Osteocyte (in vitro differentiated cells): ENCODE data around the gene ALPK3. TPM values are rescaled to one million over a fixed set of nuclear protein-coding genes. Genes with fewer than 3 reads are reported as not detected.

ENCODE experiments used
- DNase-seq: peaks from one replicate; pipeline ENCODE4 v3.0.0; 2021; ENCODE audit warnings: mixed read lengths; ENCODE audit not compliant: unreplicated experiment; ENCODE audit errors: extremely low spot score
- H3K27ac Mint-ChIP-seq: one replicate; pipeline ENCODE4 v1.8.0; 2021; ENCODE audit warnings: mild to moderate bottlenecking, mixed read lengths; ENCODE audit not compliant: unreplicated experiment
- H3K27me3 Mint-ChIP-seq: one replicate; pipeline ENCODE4 v1.8.0; 2021; ENCODE audit warnings: mixed read lengths; ENCODE audit not compliant: unreplicated experiment
- H3K36me3 Mint-ChIP-seq: one replicate; pipeline ENCODE4 v1.8.0; 2021; ENCODE audit warnings: mixed read lengths; ENCODE audit not compliant: unreplicated experiment
- H3K4me1 Mint-ChIP-seq: one replicate; pipeline ENCODE4 v1.8.0; 2021; ENCODE audit warnings: mixed read lengths; ENCODE audit not compliant: unreplicated experiment
- H3K4me3 Mint-ChIP-seq: one replicate; pipeline ENCODE4 v1.8.0; 2021; ENCODE audit warnings: mild to moderate bottlenecking, moderate library complexity, mixed read lengths; ENCODE audit not compliant: unreplicated experiment
- H3K9me3 Mint-ChIP-seq: one replicate; pipeline ENCODE4 v1.8.0; 2021; ENCODE audit warnings: mixed read lengths; ENCODE audit not compliant: unreplicated experiment
- total RNA-seq: library from RNA; stranded (reverse); gene quantifications from 2 replicates; pipeline ENCODE4 v1.2.1, GENCODE V29; 2021
- TF ChIP-seq, protein P1 (sequence below): fragments of 200-600 bp; sonication (generic); IDR thresholded peaks from 2 replicates; pipeline ENCODE4 v1.5.0; 2021; ENCODE audit warnings: antibody characterized with exemption, mild to moderate bottlenecking, moderate library complexity

ALPK3 gene
- total RNA-seq, 1 donor from 2014 or later, result 0.27 TPM

DNA sequence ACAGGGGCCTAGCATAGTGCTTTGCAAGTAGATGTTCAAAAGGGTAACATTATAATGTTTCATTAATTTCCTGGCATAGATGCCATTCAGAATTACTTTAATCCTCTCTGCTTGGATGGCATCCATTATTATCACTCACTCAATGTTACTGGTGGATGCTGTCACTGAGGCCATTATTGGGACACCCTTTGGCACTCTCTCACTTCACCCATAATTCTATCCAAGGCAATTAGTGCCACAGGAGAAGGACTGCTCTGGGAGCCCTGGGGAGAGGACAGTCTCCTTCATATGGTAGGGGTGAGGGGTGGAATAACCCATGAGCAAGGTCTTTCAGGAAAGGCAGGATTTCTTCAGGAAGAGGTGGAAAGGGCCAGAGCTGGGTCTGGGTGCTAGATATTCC is 38.6 kb downstream of the ALPK3 start:
- TF ChIP-seq, protein P1, sequence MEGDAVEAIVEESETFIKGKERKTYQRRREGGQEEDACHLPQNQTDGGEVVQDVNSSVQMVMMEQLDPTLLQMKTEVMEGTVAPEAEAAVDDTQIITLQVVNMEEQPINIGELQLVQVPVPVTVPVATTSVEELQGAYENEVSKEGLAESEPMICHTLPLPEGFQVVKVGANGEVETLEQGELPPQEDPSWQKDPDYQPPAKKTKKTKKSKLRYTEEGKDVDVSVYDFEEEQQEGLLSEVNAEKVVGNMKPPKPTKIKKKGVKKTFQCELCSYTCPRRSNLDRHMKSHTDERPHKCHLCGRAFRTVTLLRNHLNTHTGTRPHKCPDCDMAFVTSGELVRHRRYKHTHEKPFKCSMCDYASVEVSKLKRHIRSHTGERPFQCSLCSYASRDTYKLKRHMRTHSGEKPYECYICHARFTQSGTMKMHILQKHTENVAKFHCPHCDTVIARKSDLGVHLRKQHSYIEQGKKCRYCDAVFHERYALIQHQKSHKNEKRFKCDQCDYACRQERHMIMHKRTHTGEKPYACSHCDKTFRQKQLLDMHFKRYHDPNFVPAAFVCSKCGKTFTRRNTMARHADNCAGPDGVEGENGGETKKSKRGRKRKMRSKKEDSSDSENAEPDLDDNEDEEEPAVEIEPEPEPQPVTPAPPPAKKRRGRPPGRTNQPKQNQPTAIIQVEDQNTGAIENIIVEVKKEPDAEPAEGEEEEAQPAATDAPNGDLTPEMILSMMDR, result no peak
- no peaks in the 10 kb centered on the region for H3K4me1 Mint-ChIP-seq
- no peaks in the 10 kb centered on the region for H3K36me3 Mint-ChIP-seq
- no peak for DNase-seq
- H3K27me3 Mint-ChIP-seq, result no peaks in the 10 kb centered on the region
- no peak overlapping the region for H3K4me3 Mint-ChIP-seq
- no peak overlapping the region for H3K27ac Mint-ChIP-seq
- H3K9me3 Mint-ChIP-seq, result no peaks in the 10 kb centered on the region

DNA sequence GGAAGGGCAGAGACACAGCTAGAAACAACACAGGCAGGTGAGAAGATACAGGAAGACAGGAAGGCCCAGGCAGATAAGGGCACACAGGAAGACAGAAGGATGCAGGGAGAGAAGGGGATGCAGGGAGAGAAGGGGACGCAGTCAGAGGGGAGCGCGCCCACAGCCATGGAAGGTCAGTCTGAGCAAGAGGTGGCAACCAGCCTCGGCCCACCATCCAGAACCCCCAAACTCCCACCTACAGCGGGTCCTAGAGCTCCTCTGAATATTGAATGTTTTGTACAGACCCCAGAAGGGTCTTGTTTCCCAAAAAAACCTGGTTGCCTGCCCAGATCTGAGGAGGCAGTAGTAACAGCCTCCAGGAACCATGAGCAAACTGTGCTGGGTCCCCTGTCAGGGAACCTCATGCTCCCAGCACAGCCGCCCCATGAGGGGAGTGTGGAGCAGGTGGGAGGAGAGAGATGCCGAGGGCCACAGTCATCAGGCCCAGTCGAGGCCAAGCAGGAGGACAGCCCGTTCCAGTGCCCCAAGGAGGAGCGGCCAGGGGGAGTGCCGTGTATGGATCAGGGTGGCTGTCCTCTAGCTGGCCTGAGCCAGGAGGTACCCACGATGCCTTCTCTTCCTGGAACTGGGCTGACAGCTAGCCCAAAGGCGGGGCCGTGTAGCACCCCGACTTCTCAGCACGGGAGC is 39.7 kb downstream of the ALPK3 start:
- Mint-ChIP-seq H3K9me3 (no peaks in the 10 kb centered on the region), H3K36me3 (no peaks in the 10 kb centered on the region), H3K27ac (no peak overlapping the region), H3K4me3 (no peak overlapping the region), H3K4me1 (no peaks in the 10 kb centered on the region), H3K27me3 (peaks cover 2% of the 10 kb centered on the region)
- no peak for DNase-seq
- TF ChIP-seq, protein P1, result no peak

DNA sequence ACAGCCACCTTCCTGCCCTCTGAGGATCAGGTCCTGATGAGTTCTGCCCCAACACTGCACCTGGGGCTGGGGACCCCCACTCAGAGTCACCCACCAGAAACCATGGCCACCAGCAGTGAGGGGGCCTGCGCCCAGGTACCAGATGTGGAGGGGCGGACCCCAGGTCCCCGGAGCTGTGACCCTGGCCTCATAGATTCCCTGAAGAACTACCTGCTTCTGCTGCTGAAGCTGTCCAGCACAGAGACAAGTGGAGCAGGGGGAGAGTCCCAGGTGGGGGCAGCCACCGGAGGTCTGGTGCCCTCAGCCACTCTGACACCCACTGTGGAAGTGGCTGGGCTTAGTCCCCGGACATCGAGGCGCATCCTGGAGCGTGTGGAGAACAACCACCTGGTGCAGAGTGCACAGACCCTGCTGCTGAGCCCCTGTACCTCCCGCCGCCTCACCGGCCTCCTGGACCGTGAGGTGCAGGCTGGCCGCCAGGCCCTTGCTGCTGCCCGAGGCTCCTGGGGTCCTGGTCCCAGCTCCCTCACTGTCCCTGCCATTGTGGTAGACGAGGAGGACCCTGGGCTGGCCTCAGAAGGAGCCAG is 40.4 kb downstream of the ALPK3 start:
- Mint-ChIP-seq H3K27ac (no peak overlapping the region), H3K4me3 (no peak overlapping the region), H3K4me1 (no peaks in the 10 kb centered on the region), H3K27me3 (peaks cover 2% of the 10 kb centered on the region), H3K9me3 (no peaks in the 10 kb centered on the region), H3K36me3 (no peaks in the 10 kb centered on the region)
- no peak for DNase-seq
- TF ChIP-seq, protein P1, result no peak

DNA sequence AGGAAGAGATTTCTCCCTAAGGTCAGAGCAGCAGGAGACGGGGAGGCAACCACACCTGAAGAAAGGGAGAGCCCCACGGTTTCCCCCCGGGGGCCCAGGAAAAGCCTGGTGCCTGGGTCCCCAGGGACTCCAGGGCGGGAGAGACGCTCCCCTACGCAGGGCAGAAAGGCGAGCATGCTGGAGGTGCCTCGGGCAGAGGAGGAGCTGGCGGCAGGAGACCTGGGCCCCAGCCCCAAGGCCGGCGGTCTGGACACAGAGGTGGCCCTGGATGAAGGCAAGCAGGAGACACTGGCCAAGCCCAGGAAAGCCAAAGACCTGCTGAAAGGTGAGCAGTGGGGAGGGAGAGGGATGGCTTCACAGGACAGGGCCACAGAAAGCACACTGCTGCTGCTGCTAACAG is 41.1 kb downstream of the ALPK3 start:
- no peaks in the 10 kb centered on the region for H3K36me3 Mint-ChIP-seq
- no peak overlapping the region for H3K4me3 Mint-ChIP-seq
- no peak for DNase-seq
- peaks cover 2% of the 10 kb centered on the region for H3K27me3 Mint-ChIP-seq
- H3K27ac Mint-ChIP-seq, result no peak overlapping the region
- H3K4me1 Mint-ChIP-seq, result no peaks in the 10 kb centered on the region
- TF ChIP-seq, protein P1, result no peak
- no peaks in the 10 kb centered on the region for H3K9me3 Mint-ChIP-seq

DNA sequence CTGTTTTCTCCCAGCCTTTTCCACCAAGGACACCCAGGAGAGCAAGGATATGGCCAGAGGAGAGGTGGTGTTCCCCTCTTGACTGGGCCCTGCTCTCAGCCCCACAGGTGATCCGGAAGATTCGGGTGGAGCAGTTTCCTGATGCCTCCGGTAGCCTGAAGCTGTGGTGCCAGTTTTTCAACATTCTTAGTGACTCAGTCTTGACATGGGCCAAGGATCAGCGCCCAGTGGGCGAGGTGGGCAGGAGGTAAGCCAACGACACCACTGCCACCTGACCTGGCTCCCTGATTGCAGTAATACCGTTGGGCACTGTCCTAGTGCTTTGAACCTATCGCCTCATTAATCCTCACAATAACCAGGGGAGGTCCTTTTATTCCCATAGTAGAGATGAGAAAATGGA is 42.0 kb downstream of the ALPK3 start:
- no peaks in the 10 kb centered on the region for H3K9me3 Mint-ChIP-seq
- no peaks in the 10 kb centered on the region for H3K4me1 Mint-ChIP-seq
- no peak for DNase-seq
- H3K36me3 Mint-ChIP-seq, result no peaks in the 10 kb centered on the region
- no peak overlapping the region for H3K27ac Mint-ChIP-seq
- TF ChIP-seq, protein P1, result no peak
- H3K4me3 Mint-ChIP-seq, result no peak overlapping the region
- peaks cover 2% of the 10 kb centered on the region for H3K27me3 Mint-ChIP-seq
